Stimulated activated CD4-positive, alpha-beta T cell treated with anti-CD3 and anti-CD28 coated beads, TNF-alpha, amount 100 ng/mL, for 1 hour (primary cell): ENCODE data around the gene LLGL2.
"Not testable (repeated sequence)": the region's sequence is repeated elsewhere in the genome, so short reads cannot be mapped to it uniquely, and the experiment has no call there.

Experiments
- DNase-seq, 3 donors: peaks; one replicate each; pipeline ENCODE4 v3.0.0-alpha.2; 2020; ENCODE audit warnings: low read depth in 3 of 3, low spot score in 1 of 3

The LLGL2 gene

GRCh38 chr17:75589012-75589918 lies 63.8 kb downstream of the LLGL2 start:
- DNase-seq, result peak; percentile 88 to 98 (median 91)

- DNase-seq, result no peak
Observed at GRCh38 chr17:75589919-75590303, 64.4 kb downstream of the LLGL2 start.

GRCh38 chr17:75590314-75590761 lies 64.8 kb downstream of the LLGL2 start:
- no peak for DNase-seq

GRCh38 chr17:75590849-75591721 lies 65.6 kb downstream of the LLGL2 start:
- DNase-seq, result no peak

GRCh38 chr17:75591722-75592302 lies 66.3 kb downstream of the LLGL2 start:
- no peak for DNase-seq

GRCh38 chr17:75592348-75593020 lies 67.0 kb downstream of the LLGL2 start:
- no peak for DNase-seq

- DNase-seq, result not testable (repeated sequence)
Observed at GRCh38 chr17:75593430-75593829, 67.9 kb downstream of the LLGL2 start.

GRCh38 chr17:75594499-75595283 lies 69.2 kb downstream of the LLGL2 start:
- no peak for DNase-seq

- no peak for DNase-seq
Observed at GRCh38 chr17:75595284-75595919, 69.9 kb downstream of the LLGL2 start.

- DNase-seq, result no peak
Observed at GRCh38 chr17:75595920-75596313, 70.4 kb downstream of the LLGL2 start.

GRCh38 chr17:75596320-75597087 lies 71.0 kb downstream of the LLGL2 start:
- DNase-seq, result no peak

- DNase-seq, result peak in 1 of 3 donors; percentile 54
Observed at GRCh38 chr17:75601057-75601987, 75.8 kb downstream of the LLGL2 start.

GRCh38 chr17:75602644-75603043 lies 77.1 kb downstream of the LLGL2 start:
- no peak for DNase-seq

- DNase-seq, result no peak
Observed at GRCh38 chr17:75603123-75603522, 77.6 kb downstream of the LLGL2 start.

- no peak for DNase-seq
Observed at GRCh38 chr17:75604034-75604695, 78.7 kb downstream of the LLGL2 start.

GRCh38 chr17:75605790-75606189 lies 80.3 kb downstream of the LLGL2 start:
- DNase-seq, result no peak

- no peak for DNase-seq
Observed at GRCh38 chr17:75607086-75607485, 81.6 kb downstream of the LLGL2 start.
